Smooth muscle cell (in vitro differentiated cells): ENCODE results near the gene TMED8. TPM values are rescaled to one million over a fixed set of nuclear protein-coding genes. Genes with fewer than 3 reads are reported as not detected.

Experiments used
- DNase-seq: peaks from one replicate; lab custom pipeline; 2025; ENCODE audit not compliant: unreplicated experiment; lab: John Stamatoyannopoulos, UW
- H2AFZ ChIP-seq: fragments of 200-600 bp; sonication (generic); 2 replicates; pipeline ENCODE4 v1.6.0; 2016; ENCODE audit warnings: antibody characterized with exemption, low read depth, mild to moderate bottlenecking
- H3F3A ChIP-seq: fragments of 200-600 bp; sonication (generic); 2 replicates; pipeline ENCODE4 v1.6.0; 2017; ENCODE audit warnings: antibody characterized with exemption, low read depth
- H3K27ac ChIP-seq: fragments of 200-600 bp; sonication (generic); 2 replicates; pipeline ENCODE4 v1.5.1; 2016; ENCODE audit warnings: low read depth, mild to moderate bottlenecking
- H3K27me3 ChIP-seq: fragments of 200-600 bp; sonication (generic); 2 replicates; pipeline ENCODE4 v1.6.1; 2016; ENCODE audit warnings: low read depth, mild to moderate bottlenecking
- H3K36me3 ChIP-seq: fragments of 200-600 bp; sonication (generic); 2 replicates; pipeline ENCODE4 v1.5.1; 2016; ENCODE audit warnings: low read depth
- H3K4me1 ChIP-seq: fragments of 200-600 bp; sonication (generic); 2 replicates; pipeline ENCODE4 v1.5.1; 2016; ENCODE audit warnings: low read depth
- H3K4me2 ChIP-seq: fragments of 200-600 bp; sonication (generic); 2 replicates; pipeline ENCODE4 v1.6.0; 2016; ENCODE audit warnings: mild to moderate bottlenecking
- H3K4me3 ChIP-seq: fragments of 200-600 bp; sonication (generic); 2 replicates; pipeline ENCODE4 v1.5.1; 2016; ENCODE audit warnings: mild to moderate bottlenecking
- H3K79me2 ChIP-seq: fragments of 200-600 bp; sonication (generic); 2 replicates; pipeline ENCODE4 v1.6.0; 2016; ENCODE audit warnings: low read depth, mild to moderate bottlenecking
- H3K9ac ChIP-seq: fragments of 200-600 bp; sonication (generic); 2 replicates; pipeline ENCODE4 v1.6.0; 2016; ENCODE audit warnings: low read depth
- H3K9me3 ChIP-seq: fragments of 200-600 bp; sonication (generic); replicated peaks from 2 replicates; pipeline ENCODE4 v1.5.1; 2016; ENCODE audit warnings: low read depth
- H4K20me1 ChIP-seq: fragments of 200-600 bp; sonication (generic); 2 replicates; pipeline ENCODE4 v1.6.0; 2016; ENCODE audit warnings: low read depth
- WGBS: methylation state at CpG from one replicate; pipeline ENCODE4 v1.1.7; 2016; ENCODE audit warnings: low lambda C conversion rate; 5-methylcytosine and 5-hydroxymethylcytosine counted together
- polyA plus RNA-seq: library from polyadenylated mRNA; unstranded; fragments of >200 nt; fragmentation: Nextera tagmentation; extraction: Ambion mirVana; gene quantifications from 2 replicates; pipeline ENCODE4 v1.2.1, GENCODE V29; 2016
- total RNA-seq: library from RNA; depleted of rRNA; stranded (reverse); fragments of >200 nt; gene quantifications from 2 replicates; pipeline ENCODE4 v1.2.3, GENCODE V29; 2014
- TF ChIP-seq, protein P1 (sequence below): fragments of 200-600 bp; sonication (generic); IDR thresholded peaks from 2 replicates; pipeline ENCODE4 v1.5.1; 2017; ENCODE audit warnings: borderline replicate concordance, mild to moderate bottlenecking, antibody characterized with exemption; ENCODE audit not compliant: insufficient read depth, poor library complexity, severe bottlenecking

The TMED8 gene
- total and polyA plus RNA-seq, 2 experiments from 2014 or later, result 4.5 to 12.2 TPM

DNA sequence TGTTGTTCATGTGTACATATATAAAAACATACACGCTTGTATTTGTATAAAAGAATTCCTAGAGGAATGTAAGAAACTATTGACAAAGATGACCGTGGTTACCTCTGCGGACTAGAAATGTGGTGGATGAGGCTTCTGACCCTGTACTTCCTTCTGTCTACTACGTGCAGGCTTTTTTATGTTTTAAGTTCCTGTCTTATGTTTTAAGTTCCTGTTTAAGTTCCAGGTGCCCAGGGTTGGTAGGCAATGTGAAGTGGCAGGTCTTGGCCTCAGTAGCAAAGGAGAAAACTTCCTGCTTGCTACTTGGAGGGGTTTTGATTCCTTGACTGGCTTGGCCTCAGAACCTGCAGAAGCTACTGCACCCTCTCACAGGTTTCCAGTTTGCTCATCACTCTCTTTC lies 67.8 kb downstream of the TMED8 start:
- Histone ChIP-seq H3K27me3 (no peaks in the 10 kb centered on the region), H3K79me2 (peaks cover 20% of the 10 kb centered on the region), H3K4me1 (peaks cover 27% of the 10 kb centered on the region), H2AFZ (no peak overlapping the region), H3K36me3 (no peaks in the 10 kb centered on the region), H3K4me3 (no peak overlapping the region), H3K9me3 (no peaks in the 10 kb centered on the region), H3F3A (peaks cover 10% of the 10 kb centered on the region), H3K27ac (no peak overlapping the region), H4K20me1 (no peaks in the 10 kb centered on the region), H3K4me2 (no peak overlapping the region), H3K9ac (no peak overlapping the region)
- 94% methylated on average over 4 of the region's 4 CpGs for WGBS
- TF ChIP-seq, protein P1, sequence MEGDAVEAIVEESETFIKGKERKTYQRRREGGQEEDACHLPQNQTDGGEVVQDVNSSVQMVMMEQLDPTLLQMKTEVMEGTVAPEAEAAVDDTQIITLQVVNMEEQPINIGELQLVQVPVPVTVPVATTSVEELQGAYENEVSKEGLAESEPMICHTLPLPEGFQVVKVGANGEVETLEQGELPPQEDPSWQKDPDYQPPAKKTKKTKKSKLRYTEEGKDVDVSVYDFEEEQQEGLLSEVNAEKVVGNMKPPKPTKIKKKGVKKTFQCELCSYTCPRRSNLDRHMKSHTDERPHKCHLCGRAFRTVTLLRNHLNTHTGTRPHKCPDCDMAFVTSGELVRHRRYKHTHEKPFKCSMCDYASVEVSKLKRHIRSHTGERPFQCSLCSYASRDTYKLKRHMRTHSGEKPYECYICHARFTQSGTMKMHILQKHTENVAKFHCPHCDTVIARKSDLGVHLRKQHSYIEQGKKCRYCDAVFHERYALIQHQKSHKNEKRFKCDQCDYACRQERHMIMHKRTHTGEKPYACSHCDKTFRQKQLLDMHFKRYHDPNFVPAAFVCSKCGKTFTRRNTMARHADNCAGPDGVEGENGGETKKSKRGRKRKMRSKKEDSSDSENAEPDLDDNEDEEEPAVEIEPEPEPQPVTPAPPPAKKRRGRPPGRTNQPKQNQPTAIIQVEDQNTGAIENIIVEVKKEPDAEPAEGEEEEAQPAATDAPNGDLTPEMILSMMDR, result no peak
- DNase-seq, result no peak

DNA sequence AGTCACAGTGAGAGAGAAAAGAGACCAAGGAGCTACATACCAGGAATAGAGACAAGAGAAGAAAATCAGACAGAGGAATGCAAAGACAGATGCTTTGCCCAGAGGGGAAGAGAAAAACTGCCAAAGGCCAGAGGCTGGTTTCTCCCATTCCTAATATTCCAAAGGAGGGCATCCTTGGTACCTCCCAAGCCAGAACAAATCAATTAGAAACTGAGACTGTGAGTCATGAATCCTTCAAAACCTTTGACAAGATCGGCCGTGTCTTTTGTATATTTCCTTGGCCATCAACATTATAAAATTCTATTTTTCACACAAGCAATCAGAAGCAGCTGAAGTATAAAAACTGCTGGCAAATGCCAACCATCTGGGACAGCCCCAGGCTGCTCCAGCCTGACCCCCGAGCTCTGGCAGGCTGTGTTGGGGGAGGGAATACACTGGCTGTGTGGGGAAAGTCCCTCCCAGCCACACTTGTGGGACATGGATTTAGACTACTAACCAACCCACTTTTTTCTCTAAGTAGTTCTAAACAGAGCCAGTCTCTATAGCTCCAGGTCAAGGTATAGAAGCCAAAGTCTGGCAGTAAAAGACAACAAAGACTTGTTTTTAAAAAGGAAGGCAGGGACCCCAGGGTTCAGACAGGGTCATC lies 69.9 kb downstream of the TMED8 start:
- Histone ChIP-seq H3F3A (peaks cover 5% of the 10 kb centered on the region), H3K4me1 (peaks cover 34% of the 10 kb centered on the region), H4K20me1 (no peaks in the 10 kb centered on the region), H3K9me3 (no peaks in the 10 kb centered on the region), H3K9ac (peak overlapping the region; percentile 64), H3K27me3 (no peaks in the 10 kb centered on the region), H2AFZ (no peak overlapping the region), H3K4me2 (peak overlapping the region; percentile 73), H3K27ac (peak overlapping the region; percentile 88), H3K79me2 (peaks cover 13% of the 10 kb centered on the region), H3K36me3 (no peaks in the 10 kb centered on the region), H3K4me3 (no peak overlapping the region)
- TF ChIP-seq, protein P1, result no peak
- no peak for DNase-seq
- WGBS, result 43% methylated on average over 3 of the region's 3 CpGs

DNA sequence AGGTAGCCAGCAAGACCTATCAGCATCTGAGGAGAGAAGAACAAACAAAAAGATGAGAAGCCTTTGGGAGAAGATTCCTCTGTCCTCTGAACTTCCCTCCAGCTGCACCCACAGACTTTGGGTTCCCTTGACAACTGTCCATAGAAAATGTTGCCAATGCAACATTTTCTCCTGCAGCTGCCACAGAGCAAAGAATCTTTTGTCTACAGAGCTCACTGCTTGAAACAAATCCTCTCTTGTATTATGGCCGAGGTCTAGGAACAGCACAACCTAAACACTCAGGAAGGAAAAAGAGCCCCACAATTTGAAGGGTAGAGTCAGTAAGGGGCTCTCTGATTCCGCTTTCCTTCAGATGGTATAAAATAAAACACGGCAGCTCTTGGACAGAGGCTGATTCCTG lies 70.5 kb downstream of the TMED8 start:
- H3K4me2 ChIP-seq, result peak overlapping the region; percentile 73
- no peaks in the 10 kb centered on the region for H3K27me3 ChIP-seq
- peaks cover 5% of the 10 kb centered on the region for H3F3A ChIP-seq
- 73% methylated on average over 3 of the region's 3 CpGs for WGBS
- TF ChIP-seq, protein P1, result no peak
- H3K4me3 ChIP-seq, result no peak overlapping the region
- no peak overlapping the region for H2AFZ ChIP-seq
- peaks cover 9% of the 10 kb centered on the region for H3K79me2 ChIP-seq
- peak overlapping the region; percentile 64 for H3K9ac ChIP-seq
- no peak for DNase-seq
- H4K20me1 ChIP-seq, result no peaks in the 10 kb centered on the region
- peaks cover 34% of the 10 kb centered on the region for H3K4me1 ChIP-seq
- H3K9me3 ChIP-seq, result no peaks in the 10 kb centered on the region
- no peaks in the 10 kb centered on the region for H3K36me3 ChIP-seq
- H3K27ac ChIP-seq, result peak overlapping the region; percentile 88

DNA sequence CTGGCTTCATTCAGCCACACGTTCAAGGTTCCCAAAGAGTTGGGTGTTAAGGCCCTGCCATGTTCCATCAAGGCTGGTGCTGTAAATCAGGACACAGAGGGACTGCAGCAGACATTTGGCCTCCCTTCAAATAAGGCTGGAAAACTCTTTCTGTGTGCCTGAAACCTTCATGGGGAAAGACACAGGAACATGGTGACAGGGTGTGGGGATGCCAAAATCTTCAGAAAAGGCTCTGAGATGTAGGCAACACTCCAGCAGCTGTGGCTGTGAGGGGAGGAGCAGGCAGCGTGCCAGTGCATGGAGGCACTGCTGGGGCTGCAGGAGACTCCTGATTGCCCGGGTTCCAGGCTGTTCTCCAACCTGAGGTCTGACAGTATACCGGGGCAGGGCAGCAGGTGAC lies 71.2 kb downstream of the TMED8 start:
- Histone ChIP-seq H3K36me3 (no peaks in the 10 kb centered on the region), H3K9me3 (no peaks in the 10 kb centered on the region), H3K27ac (peak overlapping the region; percentile 88), H3K27me3 (no peaks in the 10 kb centered on the region), H3K4me1 (peaks cover 34% of the 10 kb centered on the region), H3K79me2 (peaks cover 6% of the 10 kb centered on the region), H3K4me2 (no peak overlapping the region), H2AFZ (no peak overlapping the region), H3K4me3 (no peak overlapping the region), H3K9ac (peak overlapping the region; percentile 64), H3F3A (peaks cover 5% of the 10 kb centered on the region), H4K20me1 (no peaks in the 10 kb centered on the region)
- DNase-seq, result no peak
- WGBS, result 92% methylated on average over 4 of the region's 4 CpGs
- TF ChIP-seq, protein P1, result no peak
